DOHH2 (cell line): Measurements from ENCODE around the gene SPATA2.

Experiments used
- H3F3A ChIP-seq: fragments of 200-600 bp; sonication (generic), shearing (Covaris generic); 2 replicates; pipeline ENCODE4 v1.6.0; 2016; ENCODE audit warnings: antibody characterized with exemption, mild to moderate bottlenecking; ENCODE audit not compliant: control insufficient read depth, insufficient read depth
- H3K27ac ChIP-seq: fragments of 200-600 bp; sonication (generic); 2 replicates; pipeline ENCODE4 v1.5.1; 2014; ENCODE audit warnings: low read depth, mild to moderate bottlenecking, low read length, moderate library complexity
- H3K27me3 ChIP-seq: fragments of 200-600 bp; sonication (generic); 2 replicates; pipeline ENCODE4 v1.6.1; 2014; ENCODE audit warnings: mild to moderate bottlenecking, low read length, mixed read lengths; ENCODE audit not compliant: control insufficient read depth
- H3K36me3 ChIP-seq: fragments of 200-600 bp; sonication (generic); 2 replicates; pipeline ENCODE4 v1.6.1; 2014; ENCODE audit warnings: mild to moderate bottlenecking, low read length, moderate library complexity, mixed read lengths; ENCODE audit not compliant: control insufficient read depth
- H3K4me1 ChIP-seq: fragments of 200-600 bp; sonication (generic); 2 replicates; pipeline ENCODE4 v1.6.1; 2014; ENCODE audit warnings: mild to moderate bottlenecking, low read length, mixed read lengths; ENCODE audit not compliant: control insufficient read depth
- H3K4me2 ChIP-seq: fragments of 200-600 bp; sonication (generic); 2 replicates; pipeline ENCODE4 v1.6.0; 2014; ENCODE audit warnings: mild to moderate bottlenecking, low read length, moderate library complexity
- H3K4me3 ChIP-seq: fragments of 200-600 bp; sonication (generic); 2 replicates; pipeline ENCODE4 v1.5.1; 2014; ENCODE audit warnings: mild to moderate bottlenecking, low read length, mixed read lengths
- H3K79me2 ChIP-seq: fragments of 200-600 bp; sonication (generic); 2 replicates; pipeline ENCODE4 v1.6.1; 2014; ENCODE audit warnings: mild to moderate bottlenecking, low read length, mixed read lengths; ENCODE audit not compliant: control insufficient read depth
- H3K9me2 ChIP-seq: fragments of 200-600 bp; sonication (generic); replicated peaks from 2 replicates; pipeline ENCODE4 v1.6.1; 2014; ENCODE audit warnings: mild to moderate bottlenecking, low read length, mixed read lengths; ENCODE audit not compliant: control insufficient read depth
- H3K9me3 ChIP-seq: fragments of 200-600 bp; sonication (generic); 2 replicates; pipeline ENCODE4 v1.6.1; 2014; ENCODE audit warnings: antibody characterized with exemption, low read length, mixed read lengths; ENCODE audit not compliant: control insufficient read depth, insufficient read depth
- H4K20me1 ChIP-seq: fragments of 200-600 bp; sonication (generic); 2 replicates; pipeline ENCODE4 v1.6.0; 2014; ENCODE audit warnings: low read depth, mild to moderate bottlenecking, antibody characterized with exemption, low read length, moderate library complexity; ENCODE audit not compliant: control insufficient read depth, insufficient read depth
- CTCF ChIP-seq: fragments of 200-600 bp; sonication (generic); IDR thresholded peaks from one replicate; pipeline ENCODE4 v1.5.1; 2014; ENCODE audit warnings: antibody characterized with exemption, mild to moderate bottlenecking, low read depth, low read length; ENCODE audit not compliant: poor library complexity, severe bottlenecking
- EZH2phosphoT487 ChIP-seq: fragments of 200-600 bp; sonication (generic); IDR thresholded peaks from 2 replicates; pipeline ENCODE4 v1.6.1; 2017; ENCODE audit warnings: borderline replicate concordance, mild to moderate bottlenecking, antibody characterized with exemption, low read length, moderate library complexity, mixed read lengths

Gene SPATA2

DNA sequence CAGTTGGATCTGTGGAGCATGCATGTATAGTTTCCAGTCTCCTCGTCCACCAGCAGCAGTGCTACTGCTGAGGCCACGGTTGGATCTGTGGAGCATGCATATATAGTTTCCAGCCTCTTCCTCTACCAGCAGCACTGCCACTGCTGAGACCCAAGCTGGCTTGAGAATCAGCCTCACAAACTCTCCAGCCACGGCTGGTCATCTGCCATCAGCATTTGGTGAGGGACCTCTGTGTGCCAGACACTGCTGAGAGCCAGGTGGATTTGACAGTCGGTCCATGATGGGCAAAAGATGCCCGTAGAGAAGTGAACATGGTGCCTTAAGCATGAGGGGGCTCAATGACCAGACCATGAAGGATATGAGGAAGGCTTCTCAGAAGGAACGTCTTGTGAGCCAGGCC, 56.3 kb downstream of the SPATA2 start:
- no peak overlapping the region for H3K27ac ChIP-seq
- no peaks in the 10 kb centered on the region for H3K79me2 ChIP-seq
- H3K4me1 ChIP-seq: no peaks in the 10 kb centered on the region
- no peak overlapping the region for H3K4me3 ChIP-seq
- no peaks in the 10 kb centered on the region for H3K9me2 ChIP-seq
- no peak for TF ChIP-seq CTCF
- no peak for TF ChIP-seq EZH2phosphoT487
- no peaks in the 10 kb centered on the region for H3K9me3 ChIP-seq
- peaks cover 19% of the 10 kb centered on the region for H3K36me3 ChIP-seq
- no peaks in the 10 kb centered on the region for H3F3A ChIP-seq
- no peaks in the 10 kb centered on the region for H3K27me3 ChIP-seq
- H4K20me1 ChIP-seq: no peaks in the 10 kb centered on the region
- H3K4me2 ChIP-seq: no peak overlapping the region

GRCh38 chr20:49858076-49858585, 57.2 kb downstream of the SPATA2 start:
- TF ChIP-seq CTCF: no peak
- no peak for TF ChIP-seq EZH2phosphoT487
- no peaks in the 10 kb centered on the region for H3K79me2 ChIP-seq
- H3K36me3 ChIP-seq: peaks cover 25% of the 10 kb centered on the region
- H3K4me2 ChIP-seq: no peak overlapping the region
- no peak overlapping the region for H3K4me3 ChIP-seq
- no peaks in the 10 kb centered on the region for H3F3A ChIP-seq
- no peaks in the 10 kb centered on the region for H3K9me3 ChIP-seq
- no peaks in the 10 kb centered on the region for H4K20me1 ChIP-seq
- no peaks in the 10 kb centered on the region for H3K9me2 ChIP-seq
- H3K27ac ChIP-seq: no peak overlapping the region
- no peaks in the 10 kb centered on the region for H3K27me3 ChIP-seq
- no peaks in the 10 kb centered on the region for H3K4me1 ChIP-seq

GRCh38 chr20:49856904-49857303, 58.4 kb downstream of the SPATA2 start:
- H3K36me3 ChIP-seq: peaks cover 25% of the 10 kb centered on the region
- no peak for TF ChIP-seq CTCF
- no peak for TF ChIP-seq EZH2phosphoT487

More at GRCh38 chr20:49856904-49857303, 58.4 kb downstream of the SPATA2 start:
- Histone ChIP-seq H3F3A (no peaks in the 10 kb centered on the region), H3K4me3 (no peak overlapping the region), H3K27me3 (no peaks in the 10 kb centered on the region), H3K27ac (no peak overlapping the region), H3K9me3 (no peaks in the 10 kb centered on the region), H3K79me2 (no peaks in the 10 kb centered on the region), H4K20me1 (no peaks in the 10 kb centered on the region), H3K4me2 (no peak overlapping the region), H3K9me2 (no peaks in the 10 kb centered on the region), H3K4me1 (no peaks in the 10 kb centered on the region)
